Adipocyte (in vitro differentiated cells): Measurements from ENCODE around the gene CCDC120.

Experiments used
- DNase-seq: peaks from one replicate; pipeline ENCODE4 v3.0.0-alpha.2; 2015; ENCODE audit warnings: low read depth
- H3K27me3 ChIP-seq: replicated peaks from 2 replicates; pipeline ENCODE4 v1.7.0; 2013; ENCODE audit warnings: mild to moderate bottlenecking, low read length, moderate library complexity; ENCODE audit not compliant: control insufficient read depth, insufficient read depth
- H3K36me3 ChIP-seq: 2 replicates; pipeline ENCODE4 v1.7.0; 2013; ENCODE audit warnings: low read length, mild to moderate bottlenecking, moderate library complexity; ENCODE audit not compliant: control insufficient read depth, insufficient read depth, severe bottlenecking
- H3K4me1 ChIP-seq: 2 replicates; pipeline ENCODE4 v1.7.0; 2013; ENCODE audit warnings: mild to moderate bottlenecking, low read length, moderate library complexity; ENCODE audit not compliant: control insufficient read depth, insufficient read depth
- H3K4me3 ChIP-seq: 2 replicates; pipeline ENCODE4 v1.7.0; 2013; ENCODE audit warnings: mild to moderate bottlenecking, low read length, moderate library complexity
- H3K9ac ChIP-seq: 2 replicates; pipeline ENCODE4 v1.7.0; 2013; ENCODE audit warnings: mild to moderate bottlenecking, low read length, moderate library complexity
- H3K9me3 ChIP-seq: 2 replicates; pipeline ENCODE4 v1.7.0; 2013; ENCODE audit warnings: mild to moderate bottlenecking, low read length, moderate library complexity; ENCODE audit not compliant: control insufficient read depth

Gene CCDC120

GRCh38 chrX:49042581-49043219 is 16.1 kb upstream of the CCDC120 start:
- no peaks in the 10 kb centered on the region for H3K9me3 ChIP-seq
- DNase-seq, result peak; percentile 52

GRCh38 chrX:49043220-49043986 is 15.4 kb upstream of the CCDC120 start, which contains the start of gene TFE3:
TSS of gene TFE3 (minus strand) at chrX:49043357. CDS start at chrX:49043226, 131 bp downstream.
- Histone ChIP-seq H3K27me3 (no peaks in the 10 kb centered on the region), H3K4me1 (peaks cover 15% of the 10 kb centered on the region), H3K36me3 (peaks cover 12% of the 10 kb centered on the region), H3K9me3 (no peaks in the 10 kb centered on the region), H3K9ac (peak within 1 kb of the TSS; percentile 96), H3K4me3 (peak within 1 kb of the TSS; percentile 93)
- peak; percentile 98 for DNase-seq

More at GRCh38 chrX:49042581-49043219, 16.1 kb upstream of the CCDC120 start:
- Histone ChIP-seq H3K27me3 (no peaks in the 10 kb centered on the region), H3K4me1 (peaks cover 17% of the 10 kb centered on the region), H3K9ac (peak overlapping the region; percentile 96), H3K4me3 (peak overlapping the region; percentile 93), H3K36me3 (peaks cover 19% of the 10 kb centered on the region)

- H3K36me3 ChIP-seq, result peaks cover 7% of the 10 kb centered on the region
- H3K4me1 ChIP-seq, result peaks cover 12% of the 10 kb centered on the region
- H3K27me3 ChIP-seq, result no peaks in the 10 kb centered on the region
- DNase-seq, result no peak
- peak overlapping the region; percentile 57 for H3K4me3 ChIP-seq
- peak overlapping the region; percentile 52 for H3K9ac ChIP-seq
- H3K9me3 ChIP-seq, result no peaks in the 10 kb centered on the region
Measured at GRCh38 chrX:49043987-49044281, 14.9 kb upstream of the CCDC120 start.

GRCh38 chrX:49053223-49054072 is 5.4 kb upstream of the CCDC120 start:
- H3K9ac ChIP-seq, result peak overlapping the region; percentile 70
- H3K4me1 ChIP-seq, result no peaks in the 10 kb centered on the region
- no peaks in the 10 kb centered on the region for H3K36me3 ChIP-seq
- peak overlapping the region; percentile 70 for H3K4me3 ChIP-seq
- peak; percentile 77 for DNase-seq
- no peaks in the 10 kb centered on the region for H3K27me3 ChIP-seq
- H3K9me3 ChIP-seq, result peaks cover 9% of the 10 kb centered on the region

- Histone ChIP-seq H3K27me3 (no peaks in the 10 kb centered on the region), H3K4me1 (no peaks in the 10 kb centered on the region), H3K36me3 (no peaks in the 10 kb centered on the region), H3K4me3 (peak overlapping the region; percentile 70), H3K9me3 (peaks cover 9% of the 10 kb centered on the region), H3K9ac (peak overlapping the region; percentile 70)
- no peak for DNase-seq
Measured at GRCh38 chrX:49054073-49054762, 4.6 kb upstream of the CCDC120 start.

- Histone ChIP-seq H3K4me1 (no peaks in the 10 kb centered on the region), H3K4me3 (no peak overlapping the region), H3K27me3 (no peaks in the 10 kb centered on the region), H3K9ac (no peak overlapping the region), H3K36me3 (no peaks in the 10 kb centered on the region), H3K9me3 (peaks cover 4% of the 10 kb centered on the region)
- DNase-seq, result no peak
Measured at GRCh38 chrX:49059201-49059600, 402 bp downstream of the CCDC120 start.

GRCh38 chrX:49059681-49060085 is 884 bp downstream of the CCDC120 start:
- Histone ChIP-seq H3K27me3 (no peaks in the 10 kb centered on the region), H3K9ac (no peak overlapping the region), H3K36me3 (no peaks in the 10 kb centered on the region), H3K9me3 (no peaks in the 10 kb centered on the region), H3K4me3 (no peak overlapping the region), H3K4me1 (no peaks in the 10 kb centered on the region)
- no peak for DNase-seq

GRCh38 chrX:49060914-49061313 is 2.1 kb downstream of the CCDC120 start:
- no peaks in the 10 kb centered on the region for H3K9me3 ChIP-seq

GRCh38 chrX:49061490-49061889 is 2.7 kb downstream of the CCDC120 start:
- no peaks in the 10 kb centered on the region for H3K36me3 ChIP-seq
- H3K9me3 ChIP-seq, result no peaks in the 10 kb centered on the region
- H3K9ac ChIP-seq, result no peak overlapping the region
- no peak overlapping the region for H3K4me3 ChIP-seq
- H3K27me3 ChIP-seq, result no peaks in the 10 kb centered on the region
- no peaks in the 10 kb centered on the region for H3K4me1 ChIP-seq
- DNase-seq, result no peak

More at GRCh38 chrX:49060914-49061313, 2.1 kb downstream of the CCDC120 start:
- H3K4me3 ChIP-seq, result no peak overlapping the region
- no peaks in the 10 kb centered on the region for H3K4me1 ChIP-seq
- H3K9ac ChIP-seq, result no peak overlapping the region
- DNase-seq, result no peak
- H3K36me3 ChIP-seq, result no peaks in the 10 kb centered on the region
- H3K27me3 ChIP-seq, result no peaks in the 10 kb centered on the region

- DNase-seq, result no peak
- no peak overlapping the region for H3K9ac ChIP-seq
- no peaks in the 10 kb centered on the region for H3K4me1 ChIP-seq
- H3K4me3 ChIP-seq, result no peak overlapping the region
- H3K27me3 ChIP-seq, result no peaks in the 10 kb centered on the region
- no peaks in the 10 kb centered on the region for H3K9me3 ChIP-seq
- H3K36me3 ChIP-seq, result no peaks in the 10 kb centered on the region
Measured at GRCh38 chrX:49061916-49062315, 3.1 kb downstream of the CCDC120 start.
